CD14-positive monocyte (primary cell): ENCODE results near the gene CNPY3. TPM values are rescaled to one million over a fixed set of nuclear protein-coding genes. Genes with fewer than 3 reads are reported as not detected.

Experiments used
- DNase-seq, 3 donors: peaks; one replicate each; pipeline ENCODE4 v3.0.0-alpha.2; 2011 to 2022
- H2AFZ ChIP-seq: 2 replicates; pipeline ENCODE4 v1.6.0; 2012; ENCODE audit warnings: mild to moderate bottlenecking, low read depth, low read length, inconsistent platforms; ENCODE audit not compliant: insufficient read depth, poor library complexity, severe bottlenecking
- H3K27ac ChIP-seq, 2 donors: 1 replicate in 1 of 2; 2 replicates in 1 of 2; pipeline ENCODE4 v1.5.1; 2012 to 2013; ENCODE audit warnings: low read length in 2 of 2, control low read depth in 1 of 2, inconsistent platforms in 1 of 2, low read depth in 1 of 2, mild to moderate bottlenecking in 1 of 2
- H3K27me3 ChIP-seq, 2 donors: one replicate each; pipeline versions ENCODE4 v1.6.0 to v1.6.1; 2011 to 2013; ENCODE audit warnings: low read length in 2 of 2; ENCODE audit not compliant: control insufficient read depth in 2 of 2, insufficient read depth in 2 of 2
- H3K36me3 ChIP-seq, 2 donors: replicated peaks in 1 of 2; 1 replicate in 1 of 2; 2 replicates in 1 of 2; pipeline versions ENCODE4 v1.5.1 to v1.6.1; 2012 to 2013; ENCODE audit warnings: low read length in 2 of 2, control low read depth in 1 of 2, inconsistent platforms in 1 of 2, mild to moderate bottlenecking in 1 of 2; ENCODE audit not compliant: insufficient read depth in 2 of 2, control insufficient read depth in 1 of 2
- H3K4me1 ChIP-seq, 2 donors: 1 replicate in 1 of 2; 2 replicates in 1 of 2; pipeline versions ENCODE4 v1.5.1 to v1.6.1; 2012 to 2013; ENCODE audit warnings: low read length in 2 of 2, control low read depth in 1 of 2, inconsistent platforms in 1 of 2, mild to moderate bottlenecking in 1 of 2, moderate library complexity in 1 of 2; ENCODE audit not compliant: insufficient read depth in 2 of 2, control insufficient read depth in 1 of 2
- H3K4me2 ChIP-seq: replicated peaks from 2 replicates; pipeline ENCODE3; 2012; ENCODE audit warnings: low read length, moderate library complexity, mild to moderate bottlenecking; ENCODE audit not compliant: poor library complexity, severe bottlenecking; ENCODE audit errors: extremely low read depth
- H3K4me3 ChIP-seq, 3 experiments: fragments of 200-600 bp in 1 of 3; sonication (generic) in 1 of 3; replicated peaks in 1 of 3; 1 replicate in 2 of 3; 2 replicates in 1 of 3; pipeline ENCODE4 v1.5.1; 2011 to 2013; ENCODE audit warnings: low read length in 3 of 3, mild to moderate bottlenecking in 3 of 3, control low read depth in 2 of 3, low read depth in 2 of 3, inconsistent platforms in 1 of 3, moderate library complexity in 1 of 3
- H3K79me2 ChIP-seq: 2 replicates; pipeline ENCODE4 v1.6.0; 2012; ENCODE audit warnings: mild to moderate bottlenecking, control low read depth, inconsistent platforms, low read length, moderate library complexity; ENCODE audit not compliant: insufficient read depth
- H3K9ac ChIP-seq: 2 replicates; pipeline ENCODE4 v1.6.0; 2017; ENCODE audit warnings: low read length, mild to moderate bottlenecking; ENCODE audit not compliant: insufficient read depth, poor library complexity, severe bottlenecking
- H3K9me3 ChIP-seq, 2 donors: replicated peaks in 1 of 2; 1 replicate in 1 of 2; 2 replicates in 1 of 2; pipeline versions ENCODE4 v1.5.1 to v1.6.1; 2012 to 2013; ENCODE audit warnings: low read length in 2 of 2, control low read depth in 1 of 2; ENCODE audit not compliant: control insufficient read depth in 1 of 2, insufficient read depth in 1 of 2
- H4K20me1 ChIP-seq: 2 replicates; pipeline ENCODE4 v1.6.0; 2012; ENCODE audit warnings: mild to moderate bottlenecking, low read length, control low read depth, moderate library complexity; ENCODE audit not compliant: insufficient read depth
- H3K27ac Mint-ChIP-seq, 7 donors: one replicate each; pipeline ENCODE4 v1.8.0; 2020; ENCODE audit warnings: mild to moderate bottlenecking in 7 of 7, mixed read lengths in 7 of 7, moderate library complexity in 6 of 7, inconsistent platforms in 2 of 7
- H3K27me3 Mint-ChIP-seq, 3 donors: one replicate each; pipeline ENCODE4 v1.8.0; 2021 to 2022; ENCODE audit warnings: low read depth in 3 of 3, mild to moderate bottlenecking in 3 of 3, mixed read lengths in 3 of 3, moderate library complexity in 3 of 3, inconsistent platforms in 1 of 3
- H3K36me3 Mint-ChIP-seq, 2 donors: one replicate each; pipeline ENCODE4 v1.8.0; 2020; ENCODE audit warnings: mixed read lengths in 2 of 2, inconsistent platforms in 1 of 2, mild to moderate bottlenecking in 1 of 2
- H3K4me1 Mint-ChIP-seq: one replicate; pipeline ENCODE4 v1.8.0; 2020; ENCODE audit warnings: mild to moderate bottlenecking, mixed read lengths
- H3K4me3 Mint-ChIP-seq, 2 donors: one replicate each; pipeline ENCODE4 v1.8.0; 2020; ENCODE audit warnings: mild to moderate bottlenecking in 2 of 2, mixed read lengths in 2 of 2, moderate library complexity in 1 of 2
- H3K9me3 Mint-ChIP-seq, 7 donors: one replicate each; pipeline ENCODE4 v1.8.0; 2020 to 2022; ENCODE audit warnings: mixed read lengths in 7 of 7, mild to moderate bottlenecking in 6 of 7, moderate library complexity in 6 of 7, inconsistent platforms in 2 of 7
- whole genome bisulfite sequencing: methylation state at CpG from one replicate; pipeline ENCODE4 v1.1.5; 2013; ENCODE audit warnings: missing lambda C conversion rate; ENCODE audit not compliant: insufficient coverage; 5-methylcytosine and 5-hydroxymethylcytosine counted together
- intact Hi-C, 2 donors: fragments of 100-400 bp; cut with micrococcal nuclease; formaldehyde crosslinking; loops; one replicate each; pipeline versions ENCODE4 v1.15.0 to v1.15.1; 2023
- polyA plus RNA-seq, 3 donors: library from polyadenylated mRNA; depleted of rRNA in 1 of 3; unstranded in 2 of 3; stranded (reverse) in 1 of 3; fragments of 300-500 nt in 2 of 3; fragments of >200 nt in 1 of 3; fragmentation: Illumina TruSeq in 2 of 3; gene quantifications; 1 replicate in 2 of 3; 2 replicates in 1 of 3; pipeline ENCODE4 v1.2.3, GENCODE V29; 2012 to 2021
- TF ChIP-seq, protein P1 (sequence below): fragments of 200-600 bp; IDR thresholded peaks from one replicate; pipeline ENCODE4 v1.8.0; 2022; ENCODE audit warnings: antibody characterized with exemption, mild to moderate bottlenecking

The CNPY3 gene
- polyA plus RNA-seq, 3 donors: 237 to 295 (median 262) TPM

DNA sequence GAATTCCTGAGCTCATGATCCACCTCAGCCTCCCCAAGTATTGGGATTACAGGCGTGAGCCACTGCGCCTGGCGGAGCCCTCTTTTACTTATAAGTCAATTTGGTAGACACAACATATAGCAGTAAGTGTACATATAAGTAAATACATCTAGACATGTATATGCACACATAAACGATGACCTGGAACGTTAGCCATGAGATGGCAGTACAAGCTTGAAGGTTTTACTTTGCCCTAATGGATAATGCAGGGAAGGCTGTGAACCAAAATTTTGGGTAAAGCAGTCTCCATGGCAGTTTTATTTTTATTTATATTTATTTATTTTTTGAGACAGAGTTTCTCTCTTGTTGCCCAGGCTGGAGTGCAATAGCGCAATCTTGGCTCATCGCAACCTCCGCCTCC, 28.8 kb downstream of the CNPY3 start:
- no peak for DNase-seq
- Mint-ChIP-seq H3K27ac (no peak overlapping the region), H3K4me1 (peaks cover 19% of the 10 kb centered on the region), H3K4me3 (no peak overlapping the region), H3K27me3 (peaks cover 27 to 31% (median 30%) of the 10 kb centered on the region in 3 donors), H3K36me3 (peaks cover 23 to 34% of the 10 kb centered on the region in 2 donors), H3K9me3 (peaks cover 0 to 8% (median 0%) of the 10 kb centered on the region in 7 donors)
- WGBS: no CpG with 5 or more reads among the region's 8 CpGs
- Histone ChIP-seq H3K4me2 (no peak overlapping the region), H3K9ac (no peak overlapping the region), H3K4me3 (no peak overlapping the region), H3K27ac (no peak overlapping the region), H2AFZ (no peak overlapping the region), H3K9me3 (peaks cover 0 to 4% of the 10 kb centered on the region in 2 donors), H3K36me3 (peaks cover 6 to 11% of the 10 kb centered on the region in 2 donors), H3K79me2 (no peaks in the 10 kb centered on the region), H3K4me1 (peaks cover 12 to 15% of the 10 kb centered on the region in 2 donors), H3K27me3 (peaks cover 7 to 26% of the 10 kb centered on the region in 2 donors), H4K20me1 (no peaks in the 10 kb centered on the region)
- intact Hi-C loops: no loop called here
- TF ChIP-seq, protein P1, sequence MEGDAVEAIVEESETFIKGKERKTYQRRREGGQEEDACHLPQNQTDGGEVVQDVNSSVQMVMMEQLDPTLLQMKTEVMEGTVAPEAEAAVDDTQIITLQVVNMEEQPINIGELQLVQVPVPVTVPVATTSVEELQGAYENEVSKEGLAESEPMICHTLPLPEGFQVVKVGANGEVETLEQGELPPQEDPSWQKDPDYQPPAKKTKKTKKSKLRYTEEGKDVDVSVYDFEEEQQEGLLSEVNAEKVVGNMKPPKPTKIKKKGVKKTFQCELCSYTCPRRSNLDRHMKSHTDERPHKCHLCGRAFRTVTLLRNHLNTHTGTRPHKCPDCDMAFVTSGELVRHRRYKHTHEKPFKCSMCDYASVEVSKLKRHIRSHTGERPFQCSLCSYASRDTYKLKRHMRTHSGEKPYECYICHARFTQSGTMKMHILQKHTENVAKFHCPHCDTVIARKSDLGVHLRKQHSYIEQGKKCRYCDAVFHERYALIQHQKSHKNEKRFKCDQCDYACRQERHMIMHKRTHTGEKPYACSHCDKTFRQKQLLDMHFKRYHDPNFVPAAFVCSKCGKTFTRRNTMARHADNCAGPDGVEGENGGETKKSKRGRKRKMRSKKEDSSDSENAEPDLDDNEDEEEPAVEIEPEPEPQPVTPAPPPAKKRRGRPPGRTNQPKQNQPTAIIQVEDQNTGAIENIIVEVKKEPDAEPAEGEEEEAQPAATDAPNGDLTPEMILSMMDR: no peak

DNA sequence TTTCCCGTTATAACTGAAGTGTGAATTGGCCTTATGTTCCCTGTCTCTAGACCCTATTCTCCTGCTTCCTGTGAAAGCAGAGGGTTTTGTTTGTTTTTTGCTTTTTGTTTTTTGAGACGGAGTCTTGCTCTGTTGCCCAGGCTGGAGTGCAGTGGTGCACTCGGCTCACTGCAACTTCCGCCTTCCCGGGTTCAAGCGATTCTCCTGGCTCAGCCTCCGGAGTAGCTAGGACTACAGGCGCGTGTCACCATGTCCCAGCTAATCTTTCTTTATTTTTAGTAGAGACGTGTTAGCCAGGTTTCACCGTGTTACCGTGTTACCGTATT, 30.6 kb downstream of the CNPY3 start:
- TF ChIP-seq, protein P1: no peak
- Histone ChIP-seq H3K4me2 (peak overlapping the region; percentile 77), H3K79me2 (no peaks in the 10 kb centered on the region), H3K27ac (no peak overlapping the region), H4K20me1 (no peaks in the 10 kb centered on the region), H3K9ac (peak overlapping the region; percentile 62), H2AFZ (peak overlapping the region; percentile 62), H3K4me3 (peak overlapping the region in 1 of 3 experiments; percentile 65), H3K4me1 (peaks cover 12 to 15% of the 10 kb centered on the region in 2 donors), H3K36me3 (peaks cover 22% of the 10 kb centered on the region in 2 donors), H3K9me3 (peaks cover 0 to 4% of the 10 kb centered on the region in 2 donors), H3K27me3 (peaks cover 7 to 26% of the 10 kb centered on the region in 2 donors)
- no peak for DNase-seq
- H3K27ac Mint-ChIP-seq: no peak overlapping the region
- H3K27me3 Mint-ChIP-seq: peaks cover 27 to 31% (median 30%) of the 10 kb centered on the region in 3 donors
- peaks cover 0 to 8% (median 0%) of the 10 kb centered on the region in 7 donors for H3K9me3 Mint-ChIP-seq
- intact Hi-C loops: no loop called here
- peaks cover 19% of the 10 kb centered on the region for H3K4me1 Mint-ChIP-seq
- peaks cover 33 to 49% of the 10 kb centered on the region in 2 donors for H3K36me3 Mint-ChIP-seq
- peak overlapping the region; percentile 66 to 91 for H3K4me3 Mint-ChIP-seq
- 53% methylated on average over 8 of the region's 13 CpGs for WGBS
